ENCODE results near the gene ATXN3. TPM values are rescaled to one million over a fixed set of nuclear protein-coding genes. Genes with fewer than 3 reads are reported as not detected.

ATXN3 gene
- total RNA-seq, 4 donors from 2014 or later, result 6.4 to 18.9 (median 8.5) TPM

- H3K4me3 ChIP-seq, result no peak overlapping the region
- ATAC-seq (no peak), DNase-seq (no peak)
- no peaks in the 10 kb centered on the region for H3K36me3 ChIP-seq
- peaks cover 10 to 31% of the 10 kb centered on the region in 2 donors for H3K4me1 ChIP-seq
- no peak overlapping the region for H3K27ac ChIP-seq
- H3K9me3 ChIP-seq, result no peaks in the 10 kb centered on the region
- TF ChIP-seq POLR2A (IDR thresholded peaks at IDR 0.05) (no peak), CTCF (IDR thresholded peaks at IDR 0.05 in 4 of 5, conservative IDR thresholded peaks at IDR 0.05 in 1 of 5) (no peak)
- intact Hi-C loops (cut with DNase I; ENCODE audit: low total_unique reads) (no loop called here), in situ Hi-C loops (cut with MboI; ENCODE audit: low sequenced_read_pairs in 4 of 4) (loop anchor here in 1 of 4 donors (25.0 kb wide), 2 partner anchors 591 to 684 kb away; partner anchors contain the start of genes GOLGA5 and PPP4R3A)
- no peaks in the 10 kb centered on the region for H3K27me3 ChIP-seq
These were observed 2.9 kb downstream of the ATXN3 start for GRCh38 chr14:92103363-92103989.

GRCh38 chr14:92099802-92100201 is 6.6 kb downstream of the ATXN3 start:
- in situ Hi-C loops (cut with MboI; ENCODE audit: low sequenced_read_pairs in 4 of 4) (loop anchor here in 1 of 4 donors (25.0 kb wide), 2 partner anchors 588 to 687 kb away; partner anchors contain the start of genes GOLGA5 and PPP4R3A), intact Hi-C loops (cut with DNase I; ENCODE audit: low total_unique reads) (no loop called here)
- no peak overlapping the region for H3K27ac ChIP-seq
- DNase-seq, result no peak
- H3K4me1 ChIP-seq, result peaks cover 0 to 19% of the 10 kb centered on the region in 2 donors
- TF ChIP-seq CTCF (IDR thresholded peaks at IDR 0.05 in 4 of 5, conservative IDR thresholded peaks at IDR 0.05 in 1 of 5) (no peak), POLR2A (IDR thresholded peaks at IDR 0.05) (no peak)
- H3K36me3 ChIP-seq, result peaks cover 0 to 13% of the 10 kb centered on the region in 2 donors
- H3K27me3 ChIP-seq, result no peaks in the 10 kb centered on the region
- no peaks in the 10 kb centered on the region for H3K9me3 ChIP-seq
- ATAC-seq, result no peak
- H3K4me3 ChIP-seq, result no peak overlapping the region

- Histone ChIP-seq H3K9me3 (no peaks in the 10 kb centered on the region), H3K4me3 (no peak overlapping the region), H3K27ac (no peak overlapping the region), H3K27me3 (no peaks in the 10 kb centered on the region), H3K36me3 (peaks cover 0 to 58% of the 10 kb centered on the region in 2 donors), H3K4me1 (no peaks in the 10 kb centered on the region)
- intact Hi-C loops (cut with DNase I; ENCODE audit: low total_unique reads), result no loop called here
- no peak for TF ChIP-seq POLR2A (IDR thresholded peaks at IDR 0.05)
- no peak for TF ChIP-seq CTCF (IDR thresholded peaks at IDR 0.05 in 4 of 5, conservative IDR thresholded peaks at IDR 0.05 in 1 of 5)
- ATAC-seq (no peak), DNase-seq (no peak)
- in situ Hi-C loops (cut with MboI; ENCODE audit: low sequenced_read_pairs in 4 of 4), result no loop called here
These were observed 13.1 kb downstream of the ATXN3 start for GRCh38 chr14:92093320-92093719.

- Histone ChIP-seq H3K4me1 (no peaks in the 10 kb centered on the region), H3K27me3 (no peaks in the 10 kb centered on the region), H3K9me3 (no peaks in the 10 kb centered on the region), H3K36me3 (peaks cover 0 to 59% of the 10 kb centered on the region in 2 donors), H3K4me3 (no peak overlapping the region), H3K27ac (no peak overlapping the region)
- intact Hi-C loops (cut with DNase I; ENCODE audit: low total_unique reads), result no loop called here
- no peak for DNase-seq
- in situ Hi-C loops (cut with MboI; ENCODE audit: low sequenced_read_pairs in 4 of 4), result no loop called here
- TF ChIP-seq CTCF (IDR thresholded peaks at IDR 0.05 in 4 of 5, conservative IDR thresholded peaks at IDR 0.05 in 1 of 5) (no peak), POLR2A (IDR thresholded peaks at IDR 0.05) (no peak)
- no peak for ATAC-seq
These were observed 17.9 kb downstream of the ATXN3 start for GRCh38 chr14:92088494-92088893.

All from gastrocnemius medialis (tissue), 4 donors.